NCI-H1417 treated with DMSO at 0.1 percent for 48 hours (cell line): ENCODE data around the gene BSN.

Source experiments
- DNase-seq: peaks from one replicate; lab custom pipeline; 2025; lab: John Stamatoyannopoulos, UW

Gene BSN

GRCh38 chr3:49699281-49699979 lies 145.2 kb downstream of the BSN start:
- DNase-seq = no peak

- DNase-seq = no peak
Observed at GRCh38 chr3:49700014-49700413, 145.7 kb downstream of the BSN start.

- DNase-seq = no peak
Observed at GRCh38 chr3:49700453-49701128, 146.3 kb downstream of the BSN start.

- no peak for DNase-seq
Observed at GRCh38 chr3:49701388-49702077, 147.3 kb downstream of the BSN start.

GRCh38 chr3:49702672-49703071 lies 148.4 kb downstream of the BSN start:
- DNase-seq = no peak

GRCh38 chr3:49703443-49703927 lies 149.2 kb downstream of the BSN start:
- no peak for DNase-seq

GRCh38 chr3:49703956-49704355 lies 149.7 kb downstream of the BSN start:
- DNase-seq = no peak

- no peak for DNase-seq
Observed at GRCh38 chr3:49704629-49705028, 150.4 kb downstream of the BSN start.

GRCh38 chr3:49705390-49705960 lies 151.2 kb downstream of the BSN start:
- DNase-seq = no peak

- DNase-seq = no peak
Observed at GRCh38 chr3:49706456-49707112, 152.3 kb downstream of the BSN start.

GRCh38 chr3:49707113-49707480 lies 152.8 kb downstream of the BSN start:
- no peak for DNase-seq

- DNase-seq = no peak
Observed at GRCh38 chr3:49709852-49710251, 155.6 kb downstream of the BSN start.

GRCh38 chr3:49711489-49711888 lies 157.2 kb downstream of the BSN start:
- DNase-seq = no peak

- no peak for DNase-seq
Observed at GRCh38 chr3:49712166-49712565, 157.9 kb downstream of the BSN start.

GRCh38 chr3:49712631-49713317 lies 158.5 kb downstream of the BSN start:
- no peak for DNase-seq

- DNase-seq = no peak
Observed at GRCh38 chr3:49713336-49714105, 159.2 kb downstream of the BSN start.

- no peak for DNase-seq
Observed at GRCh38 chr3:49714728-49715550, 160.7 kb downstream of the BSN start.

- no peak for DNase-seq
Observed at GRCh38 chr3:49715611-49716121, 161.4 kb downstream of the BSN start.

- DNase-seq = no peak
Observed at GRCh38 chr3:49716169-49716568, 161.9 kb downstream of the BSN start.
